Omental fat pad (tissue), 4 donors: ENCODE results near the gene P4HA2. TPM values are rescaled to one million over a fixed set of nuclear protein-coding genes. Genes with fewer than 3 reads are reported as not detected.

Experiments used
- ATAC-seq: fragments of 150-250 bp; one replicate; pipeline ENCODE4 v1.9.1; 2016; ENCODE audit warnings: mild to moderate bottlenecking, moderate library complexity; ENCODE audit not compliant: low FRiP score
- DNase-seq: peaks from one replicate; pipeline ENCODE4 v3.0.0-alpha.2; 2019; ENCODE audit warnings: low spot score
- CTCF ChIP-seq, 3 donors: fragments of 450-650 bp; IDR thresholded peaks; one replicate each; pipeline ENCODE4 v1.5.1; 2016 to 2017; ENCODE audit warnings: antibody characterized with exemption in 3 of 3, mild to moderate bottlenecking in 3 of 3, moderate library complexity in 2 of 3
- total RNA-seq, 4 donors: library from RNA; depleted of rRNA; stranded (reverse); fragments of >200 nt; gene quantifications; one replicate each; pipeline ENCODE4 v1.1.0, GENCODE V29; 2016

P4HA2 gene
- total RNA-seq, 4 donors from 2014 or later, result 15.8 to 37.7 (median 25.6) TPM

DNA sequence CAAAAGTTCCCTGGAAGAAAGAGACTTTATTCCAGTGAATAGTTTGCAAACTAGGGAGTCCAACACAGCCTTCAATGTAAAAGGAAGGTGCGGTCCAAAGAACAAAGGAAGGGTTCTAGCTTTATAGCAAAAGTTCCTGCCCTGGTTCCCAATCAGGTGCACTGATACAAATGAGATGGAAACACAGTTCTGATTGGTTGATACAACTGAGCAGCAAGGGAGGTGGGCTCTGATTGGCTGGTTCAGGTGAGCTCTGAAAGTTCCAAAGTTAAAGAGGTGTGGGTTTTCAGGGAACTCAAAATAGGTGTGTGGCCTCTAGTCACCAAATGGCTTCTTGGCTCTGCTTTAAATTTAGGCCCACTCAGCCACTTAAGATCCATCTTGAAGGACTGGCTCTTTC is 43.1 kb downstream of the P4HA2 start:
- DNase-seq (no peak), ATAC-seq (no peak)
- TF ChIP-seq CTCF (IDR thresholded peaks at IDR 0.05), result no peak

- TF ChIP-seq CTCF (IDR thresholded peaks at IDR 0.05), result no peak
- ATAC-seq, result no peak
- DNase-seq, result no peak
These were observed 43.9 kb downstream of the P4HA2 start for GRCh38 chr5:132183723-132184122.

DNA sequence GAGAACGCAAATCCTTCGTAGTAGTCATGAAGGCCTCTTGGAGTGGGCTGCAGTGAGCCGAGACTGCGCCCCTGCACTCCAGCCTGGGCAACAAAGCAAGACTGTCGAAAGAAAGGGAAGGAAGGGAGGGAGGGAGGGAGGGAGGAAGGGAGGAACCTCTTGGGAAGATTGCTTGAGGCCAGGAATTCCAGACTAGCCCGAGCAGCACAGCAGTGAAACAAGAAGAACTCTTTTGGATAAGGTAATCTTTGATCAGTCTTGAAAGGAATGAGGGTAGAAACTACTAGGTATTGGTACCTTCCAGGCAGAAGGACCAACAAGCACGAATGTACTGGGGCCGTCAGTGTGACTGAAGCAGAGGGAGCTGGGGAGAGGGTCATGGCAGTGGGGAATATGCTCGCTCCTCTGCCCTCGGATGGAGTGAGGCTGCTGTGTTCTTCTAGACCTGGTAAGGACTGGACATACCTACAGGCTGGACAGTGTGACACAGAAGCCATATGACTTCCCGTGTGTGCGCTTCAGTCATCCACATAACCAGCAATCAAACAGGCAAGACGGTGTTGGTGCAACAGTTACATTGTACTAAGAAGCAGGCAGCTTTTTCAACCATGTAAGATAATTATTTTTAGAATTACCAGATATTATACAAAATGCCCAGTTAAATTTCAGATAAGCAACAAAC is 45.2 kb downstream of the P4HA2 start:
- DNase-seq (no peak), ATAC-seq (peak; percentile 38)
- TF ChIP-seq CTCF (IDR thresholded peaks at IDR 0.05), result no peak

DNA sequence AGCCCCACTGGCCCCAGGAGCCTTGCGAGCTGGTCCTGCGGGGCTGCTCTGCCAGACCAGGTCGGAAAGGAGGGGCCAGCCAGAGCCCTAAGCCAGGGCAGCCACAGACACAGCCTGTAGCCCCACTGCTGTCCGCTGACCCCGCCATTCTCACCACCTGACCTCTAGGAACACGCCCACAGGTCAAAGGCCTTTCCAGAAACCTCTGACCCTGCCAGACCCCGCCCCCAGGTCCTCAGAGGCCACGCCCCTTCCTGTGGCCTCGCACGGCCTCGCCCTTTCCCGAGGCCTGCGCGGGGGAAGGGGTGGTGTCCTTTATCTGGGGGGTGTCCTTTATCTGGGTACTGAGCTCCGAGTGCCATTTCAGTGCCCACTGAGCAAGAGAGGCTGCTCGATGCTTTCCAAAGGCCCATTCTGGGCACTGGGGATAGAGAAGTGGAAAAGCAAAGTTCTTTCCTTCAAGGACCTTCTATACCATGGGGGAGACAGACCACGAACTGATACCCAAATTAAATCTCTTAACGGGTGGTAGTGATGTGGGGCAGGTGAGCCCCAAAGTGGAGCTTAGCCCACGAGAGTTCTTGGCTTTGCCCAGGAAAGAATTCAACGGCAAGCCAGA is 46.5 kb downstream of the P4HA2 start:
- TF ChIP-seq CTCF (IDR thresholded peaks at IDR 0.05), result no peak
- ATAC-seq (peak; percentile 16), DNase-seq (no peak)

DNA sequence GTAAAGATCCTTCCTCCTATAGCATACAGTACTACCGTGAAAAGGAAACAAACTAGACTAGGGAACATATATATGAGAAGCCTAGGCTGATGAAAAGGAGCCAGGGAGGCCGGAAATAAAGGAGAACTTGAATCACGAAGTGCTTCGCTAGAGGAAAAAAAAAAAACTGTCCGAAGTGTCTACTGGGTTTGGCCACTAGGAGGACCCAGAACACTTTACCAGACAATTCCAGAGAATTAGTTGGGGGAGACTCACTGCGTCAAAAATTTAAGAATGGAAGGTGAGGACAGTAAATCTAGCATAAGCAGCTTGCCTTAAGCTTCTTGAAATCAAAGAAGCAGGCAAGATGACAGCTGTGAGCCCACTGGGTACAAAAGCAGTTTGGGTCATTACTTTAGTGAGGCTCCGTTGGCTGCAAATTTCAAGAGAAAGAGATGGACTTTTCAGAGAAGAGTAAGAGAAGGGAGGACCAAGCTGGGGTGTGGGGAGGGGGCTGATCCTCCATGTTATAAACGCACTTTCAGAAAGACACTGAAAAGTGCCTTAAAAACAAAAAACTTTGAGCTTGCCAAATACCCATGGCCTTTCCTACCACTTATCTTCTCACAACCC is 47.4 kb downstream of the P4HA2 start:
- ATAC-seq, result peak; percentile 35
- DNase-seq, result no peak
- TF ChIP-seq CTCF (IDR thresholded peaks at IDR 0.05), result peak in 1 of 3 donors; percentile 57

DNA sequence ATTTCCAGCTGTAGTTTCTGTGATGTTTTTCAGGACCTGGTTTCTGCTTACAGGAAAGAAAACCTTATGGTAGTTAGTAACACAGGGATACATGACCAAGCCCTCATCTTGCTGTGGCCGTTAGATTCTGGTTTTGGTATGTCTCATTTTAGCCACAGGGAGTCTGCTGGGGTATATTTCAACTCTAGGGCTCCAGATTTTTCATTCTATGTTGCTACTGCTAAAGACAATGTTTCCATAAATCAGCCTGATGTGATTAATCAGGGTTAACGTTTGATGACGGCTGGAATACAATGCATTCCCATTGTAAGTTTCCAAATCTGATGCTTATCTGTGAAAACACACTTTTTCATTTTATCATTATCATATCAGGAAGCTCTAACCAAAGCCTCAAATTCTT is 48.2 kb downstream of the P4HA2 start:
- no peak for DNase-seq
- no peak for ATAC-seq
- no peak for TF ChIP-seq CTCF (IDR thresholded peaks at IDR 0.05)
